Tibial nerve (tissue), 4 donors: ENCODE data around the gene LIN7A.

Source experiments
- EP300 ChIP-seq, 2 donors: sonication (generic); formaldehyde crosslinking; IDR thresholded peaks; one replicate each; pipeline ENCODE4 v1.6.1; 2017; ENCODE audit warnings: antibody characterized with exemption in 2 of 2, mild to moderate bottlenecking in 1 of 2
- TF ChIP-seq, protein P1 (sequence below), 5 experiments: fragments of 200-600 bp in 3 of 5; fragments of 450-650 bp in 2 of 5; sonication (generic) in 3 of 5; IDR thresholded peaks; one replicate each; pipeline ENCODE4 v1.5.1; 2016 to 2019; ENCODE audit warnings: antibody characterized with exemption in 5 of 5, mild to moderate bottlenecking in 3 of 5, moderate library complexity in 2 of 5

GRCh38 chr12:80967565-80967964 is 29.8 kb upstream of the LIN7A start:
- no peak for TF ChIP-seq EP300 (IDR thresholded peaks at IDR 0.05)
- TF ChIP-seq, protein P1, sequence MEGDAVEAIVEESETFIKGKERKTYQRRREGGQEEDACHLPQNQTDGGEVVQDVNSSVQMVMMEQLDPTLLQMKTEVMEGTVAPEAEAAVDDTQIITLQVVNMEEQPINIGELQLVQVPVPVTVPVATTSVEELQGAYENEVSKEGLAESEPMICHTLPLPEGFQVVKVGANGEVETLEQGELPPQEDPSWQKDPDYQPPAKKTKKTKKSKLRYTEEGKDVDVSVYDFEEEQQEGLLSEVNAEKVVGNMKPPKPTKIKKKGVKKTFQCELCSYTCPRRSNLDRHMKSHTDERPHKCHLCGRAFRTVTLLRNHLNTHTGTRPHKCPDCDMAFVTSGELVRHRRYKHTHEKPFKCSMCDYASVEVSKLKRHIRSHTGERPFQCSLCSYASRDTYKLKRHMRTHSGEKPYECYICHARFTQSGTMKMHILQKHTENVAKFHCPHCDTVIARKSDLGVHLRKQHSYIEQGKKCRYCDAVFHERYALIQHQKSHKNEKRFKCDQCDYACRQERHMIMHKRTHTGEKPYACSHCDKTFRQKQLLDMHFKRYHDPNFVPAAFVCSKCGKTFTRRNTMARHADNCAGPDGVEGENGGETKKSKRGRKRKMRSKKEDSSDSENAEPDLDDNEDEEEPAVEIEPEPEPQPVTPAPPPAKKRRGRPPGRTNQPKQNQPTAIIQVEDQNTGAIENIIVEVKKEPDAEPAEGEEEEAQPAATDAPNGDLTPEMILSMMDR (IDR thresholded peaks at IDR 0.05): no peak
